Measurements from ENCODE around the gene AHRR.
"Not testable (repeated sequence)": the region's sequence is repeated elsewhere in the genome, so short reads cannot be mapped to it uniquely, and the experiment has no call there.

The AHRR gene

GRCh38 chr5:403995-404394 is 82.5 kb downstream of the AHRR start:
- H3K4me1 ChIP-seq (ENCODE audit: control insufficient read depth, insufficient read depth, low read length), result peaks cover 11% of the 10 kb centered on the region
- no peak overlapping the region for H3K9ac ChIP-seq (ENCODE audit: low read length)
- peaks cover 13% of the 10 kb centered on the region for H3K27me3 ChIP-seq (ENCODE audit: control insufficient read depth, insufficient read depth, low read length)
- no peaks in the 10 kb centered on the region for H3K36me3 ChIP-seq (ENCODE audit: control insufficient read depth, insufficient read depth, low read length)
- H3K4me3 ChIP-seq (ENCODE audit: low read length), result no peak overlapping the region
- no peaks in the 10 kb centered on the region for H3K9me3 ChIP-seq (ENCODE audit: control insufficient read depth, low read length)

- no peak overlapping the region for H3K4me3 ChIP-seq (ENCODE audit: low read length)
- no peak overlapping the region for H3K9ac ChIP-seq (ENCODE audit: low read length)
- H3K27me3 ChIP-seq (ENCODE audit: control insufficient read depth, insufficient read depth, low read length), result peaks cover 6% of the 10 kb centered on the region
- H3K9me3 ChIP-seq (ENCODE audit: control insufficient read depth, low read length), result no peaks in the 10 kb centered on the region
- peaks cover 6% of the 10 kb centered on the region for H3K4me1 ChIP-seq (ENCODE audit: control insufficient read depth, insufficient read depth, low read length)
- H3K36me3 ChIP-seq (ENCODE audit: control insufficient read depth, insufficient read depth, low read length), result no peaks in the 10 kb centered on the region
Observed at GRCh38 chr5:404666-405241, 83.2 kb downstream of the AHRR start.

GRCh38 chr5:405421-405820 is 83.9 kb downstream of the AHRR start:
- Histone ChIP-seq H3K9me3 (ENCODE audit: control insufficient read depth, low read length) (no peaks in the 10 kb centered on the region), H3K9ac (ENCODE audit: low read length) (no peak overlapping the region), H3K4me3 (ENCODE audit: low read length) (no peak overlapping the region)

GRCh38 chr5:406041-406440 is 84.5 kb downstream of the AHRR start:
- H3K36me3 ChIP-seq (ENCODE audit: control insufficient read depth, insufficient read depth, low read length), result no peaks in the 10 kb centered on the region
- H3K27me3 ChIP-seq (ENCODE audit: control insufficient read depth, insufficient read depth, low read length), result no peaks in the 10 kb centered on the region
- H3K4me3 ChIP-seq (ENCODE audit: low read length), result no peak overlapping the region
- H3K9ac ChIP-seq (ENCODE audit: low read length), result no peak overlapping the region
- H3K4me1 ChIP-seq (ENCODE audit: control insufficient read depth, insufficient read depth, low read length), result no peaks in the 10 kb centered on the region
- H3K9me3 ChIP-seq (ENCODE audit: control insufficient read depth, low read length), result no peaks in the 10 kb centered on the region

More at GRCh38 chr5:405421-405820, 83.9 kb downstream of the AHRR start:
- Histone ChIP-seq H3K36me3 (ENCODE audit: control insufficient read depth, insufficient read depth, low read length) (no peaks in the 10 kb centered on the region), H3K27me3 (ENCODE audit: control insufficient read depth, insufficient read depth, low read length) (no peaks in the 10 kb centered on the region), H3K4me1 (ENCODE audit: control insufficient read depth, insufficient read depth, low read length) (no peaks in the 10 kb centered on the region)

- H3K36me3 ChIP-seq (ENCODE audit: control insufficient read depth, insufficient read depth, low read length), result no peaks in the 10 kb centered on the region
- no peaks in the 10 kb centered on the region for H3K4me1 ChIP-seq (ENCODE audit: control insufficient read depth, insufficient read depth, low read length)
- H3K27me3 ChIP-seq (ENCODE audit: control insufficient read depth, insufficient read depth, low read length), result no peaks in the 10 kb centered on the region
- H3K4me3 ChIP-seq (ENCODE audit: low read length), result no peak overlapping the region
- no peaks in the 10 kb centered on the region for H3K9me3 ChIP-seq (ENCODE audit: control insufficient read depth, low read length)
- no peak overlapping the region for H3K9ac ChIP-seq (ENCODE audit: low read length)
Observed at GRCh38 chr5:407051-407450, 85.5 kb downstream of the AHRR start.

- Histone ChIP-seq H3K27me3 (ENCODE audit: control insufficient read depth, insufficient read depth, low read length) (no peaks in the 10 kb centered on the region), H3K4me1 (ENCODE audit: control insufficient read depth, insufficient read depth, low read length) (no peaks in the 10 kb centered on the region), H3K9ac (ENCODE audit: low read length) (no peak overlapping the region), H3K9me3 (ENCODE audit: control insufficient read depth, low read length) (no peaks in the 10 kb centered on the region), H3K36me3 (ENCODE audit: control insufficient read depth, insufficient read depth, low read length) (no peaks in the 10 kb centered on the region), H3K4me3 (ENCODE audit: low read length) (no peak overlapping the region)
Observed at GRCh38 chr5:407801-408268, 86.3 kb downstream of the AHRR start.

GRCh38 chr5:410911-411517 is 89.5 kb downstream of the AHRR start:
- H3K4me1 ChIP-seq (ENCODE audit: control insufficient read depth, insufficient read depth, low read length), result no peaks in the 10 kb centered on the region
- no peak overlapping the region for H3K4me3 ChIP-seq (ENCODE audit: low read length)
- H3K9me3 ChIP-seq (ENCODE audit: control insufficient read depth, low read length), result no peaks in the 10 kb centered on the region
- no peaks in the 10 kb centered on the region for H3K36me3 ChIP-seq (ENCODE audit: control insufficient read depth, insufficient read depth, low read length)
- H3K27me3 ChIP-seq (ENCODE audit: control insufficient read depth, insufficient read depth, low read length), result no peaks in the 10 kb centered on the region
- no peak overlapping the region for H3K9ac ChIP-seq (ENCODE audit: low read length)

- no peak overlapping the region for H3K9ac ChIP-seq (ENCODE audit: low read length)
- no peaks in the 10 kb centered on the region for H3K4me1 ChIP-seq (ENCODE audit: control insufficient read depth, insufficient read depth, low read length)
- no peaks in the 10 kb centered on the region for H3K27me3 ChIP-seq (ENCODE audit: control insufficient read depth, insufficient read depth, low read length)
- no peaks in the 10 kb centered on the region for H3K9me3 ChIP-seq (ENCODE audit: control insufficient read depth, low read length)
- no peaks in the 10 kb centered on the region for H3K36me3 ChIP-seq (ENCODE audit: control insufficient read depth, insufficient read depth, low read length)
- H3K4me3 ChIP-seq (ENCODE audit: low read length), result no peak overlapping the region
Observed at GRCh38 chr5:411728-412127, 90.2 kb downstream of the AHRR start.

GRCh38 chr5:414991-415927 is 93.7 kb downstream of the AHRR start:
- not testable (repeated sequence) for H3K9ac ChIP-seq (ENCODE audit: low read length); H3K36me3 ChIP-seq (ENCODE audit: control insufficient read depth, insufficient read depth, low read length); H3K27me3 ChIP-seq (ENCODE audit: control insufficient read depth, insufficient read depth, low read length); H3K9me3 ChIP-seq (ENCODE audit: control insufficient read depth, low read length); H3K4me1 ChIP-seq (ENCODE audit: control insufficient read depth, insufficient read depth, low read length); H3K4me3 ChIP-seq (ENCODE audit: low read length)

GRCh38 chr5:415928-416635 is 94.6 kb downstream of the AHRR start:
- no peak overlapping the region for H3K4me3 ChIP-seq (ENCODE audit: low read length)

GRCh38 chr5:416636-416960 is 95.1 kb downstream of the AHRR start:
- H3K4me1 ChIP-seq (ENCODE audit: control insufficient read depth, insufficient read depth, low read length), result no peaks in the 10 kb centered on the region
- H3K36me3 ChIP-seq (ENCODE audit: control insufficient read depth, insufficient read depth, low read length), result no peaks in the 10 kb centered on the region
- no peaks in the 10 kb centered on the region for H3K27me3 ChIP-seq (ENCODE audit: control insufficient read depth, insufficient read depth, low read length)
- H3K9me3 ChIP-seq (ENCODE audit: control insufficient read depth, low read length), result no peaks in the 10 kb centered on the region
- no peak overlapping the region for H3K4me3 ChIP-seq (ENCODE audit: low read length)
- H3K9ac ChIP-seq (ENCODE audit: low read length), result no peak overlapping the region

More at GRCh38 chr5:415928-416635, 94.6 kb downstream of the AHRR start:
- no peak overlapping the region for H3K9ac ChIP-seq (ENCODE audit: low read length)
- no peaks in the 10 kb centered on the region for H3K9me3 ChIP-seq (ENCODE audit: control insufficient read depth, low read length)
- H3K27me3 ChIP-seq (ENCODE audit: control insufficient read depth, insufficient read depth, low read length), result no peaks in the 10 kb centered on the region
- no peaks in the 10 kb centered on the region for H3K36me3 ChIP-seq (ENCODE audit: control insufficient read depth, insufficient read depth, low read length)
- no peaks in the 10 kb centered on the region for H3K4me1 ChIP-seq (ENCODE audit: control insufficient read depth, insufficient read depth, low read length)

Measured in mucosa of stomach (tissue), 1 donor.